SHP77 (cell line): ENCODE results near the gene MEF2C.
"Not testable (repeated sequence)": the region's sequence is repeated elsewhere in the genome, so short reads cannot be mapped to it uniquely, and the experiment has no call there.

Experiments used
- DNase-seq, 2 experiments: peaks; one replicate each; lab custom pipeline; 2025; lab: John Stamatoyannopoulos, UW

Gene MEF2C

DNA sequence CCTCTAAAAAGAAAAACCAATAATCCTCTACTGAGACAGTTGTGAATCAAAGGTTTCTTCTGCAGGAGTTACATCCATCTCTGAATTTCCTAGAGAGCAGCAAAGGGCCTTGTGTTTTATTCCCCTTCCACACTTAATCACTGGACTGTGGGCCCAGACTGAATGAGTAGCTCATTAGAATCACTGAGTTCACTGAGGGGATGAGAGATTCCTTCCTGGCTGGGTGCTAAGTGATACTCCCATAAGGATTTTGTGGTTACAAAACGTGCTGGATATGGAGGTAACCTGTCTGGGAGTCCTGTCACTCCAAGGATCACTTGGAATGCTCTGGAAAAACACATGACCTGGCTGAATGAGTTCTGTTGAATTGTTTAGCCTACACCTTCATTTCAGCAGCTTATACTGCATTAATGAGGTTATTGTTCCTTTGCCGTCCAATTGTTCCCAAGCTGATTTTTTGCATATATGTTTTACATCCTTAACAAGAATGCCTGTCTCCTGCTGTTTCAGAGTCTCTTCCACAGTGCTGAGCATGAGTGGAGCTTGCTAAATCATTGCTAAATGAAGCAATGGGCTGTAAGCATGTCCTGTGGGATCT is 82.9 kb downstream of the MEF2C start:
- DNase-seq, result no peak

DNA sequence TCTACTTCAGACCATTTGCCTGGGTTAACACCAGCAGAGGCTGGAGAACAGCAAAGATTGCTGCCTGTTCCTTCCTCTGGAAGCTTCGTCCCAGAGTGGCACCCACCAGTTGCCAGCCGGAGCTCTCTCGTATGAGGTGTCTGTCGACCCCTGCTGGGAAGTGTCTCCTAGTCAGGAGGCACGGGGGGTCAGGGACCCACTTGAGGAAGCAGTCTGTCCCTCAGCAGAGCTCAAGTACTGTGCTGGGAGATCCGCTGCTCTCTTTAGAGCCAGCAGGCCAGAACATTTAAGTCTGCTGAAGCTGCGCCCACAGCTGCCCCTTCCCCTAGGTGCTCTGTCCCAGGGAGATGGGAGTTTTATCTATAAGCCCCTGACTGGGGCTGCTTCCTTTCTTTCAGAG is 84.1 kb downstream of the MEF2C start:
- DNase-seq, result not testable (repeated sequence)

DNA sequence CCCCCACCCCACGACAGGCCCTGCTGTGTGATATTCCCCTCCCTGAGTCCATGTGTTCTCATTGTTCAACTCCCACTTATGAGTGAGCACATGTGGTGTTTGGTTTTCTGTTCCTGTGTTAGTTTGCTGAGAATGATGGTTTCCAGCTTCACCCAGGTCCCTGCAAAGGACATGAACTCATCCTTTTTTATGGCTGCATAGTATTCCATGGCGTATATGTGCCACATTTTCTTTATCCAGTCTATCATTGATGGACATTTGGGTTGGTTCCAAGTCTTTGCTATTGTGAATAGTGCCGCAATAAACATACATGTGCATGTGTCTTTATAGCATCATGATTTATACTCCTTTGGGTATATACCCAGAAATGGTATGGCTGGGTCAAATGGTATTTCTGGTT is 89.2 kb downstream of the MEF2C start:
- DNase-seq, result not testable (repeated sequence)

DNA sequence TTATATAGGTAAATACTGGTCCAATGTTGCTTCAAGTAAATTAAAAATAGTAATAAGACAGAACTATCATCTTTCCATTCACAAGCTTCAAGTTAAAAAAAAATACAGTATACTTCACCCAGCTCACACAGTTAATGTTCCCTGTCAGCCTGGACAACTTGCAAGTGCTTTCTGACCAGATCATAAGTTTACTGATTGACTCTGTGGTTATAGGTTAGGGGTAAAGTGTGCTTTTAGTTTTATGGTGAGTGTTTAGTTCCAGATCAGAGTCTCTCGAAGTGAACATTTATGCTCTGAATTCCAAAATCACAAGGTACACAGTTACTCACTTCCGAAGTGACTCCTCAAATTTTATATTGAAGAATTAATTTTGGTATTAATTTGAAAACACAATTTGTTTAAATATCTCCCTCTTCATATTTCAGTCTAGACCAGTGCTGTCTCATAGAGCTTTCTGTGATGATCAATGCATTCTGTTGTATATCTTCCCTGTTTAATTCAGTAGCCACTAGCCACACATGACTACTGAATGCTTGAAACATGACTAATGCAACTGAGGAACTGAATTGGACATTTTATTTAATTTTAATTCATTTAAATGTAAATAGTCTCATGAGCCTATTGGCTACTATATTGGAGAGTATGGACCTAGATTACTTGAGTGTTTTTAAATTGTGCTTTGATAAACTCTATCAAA is 90.7 kb downstream of the MEF2C start:
- DNase-seq, result no peak

DNA sequence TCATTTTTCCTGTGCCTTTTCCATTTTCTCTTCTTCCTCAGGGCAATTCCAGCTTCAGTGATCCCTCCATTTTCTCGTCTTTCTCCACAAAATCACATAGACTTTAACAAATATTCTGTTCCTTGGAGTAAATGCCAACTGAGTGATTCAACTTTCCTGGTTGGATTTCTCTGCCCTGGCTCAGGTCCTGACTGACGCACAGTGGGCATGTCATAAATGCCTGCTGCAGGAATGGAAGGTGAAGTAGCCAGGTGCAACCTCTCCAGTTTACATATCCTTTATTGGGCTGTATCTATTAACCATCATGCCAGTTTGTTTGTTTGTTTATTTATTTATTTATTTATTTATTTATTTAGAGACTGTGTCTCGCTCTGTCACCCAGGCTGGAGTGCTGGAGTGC is 95.1 kb downstream of the MEF2C start:
- DNase-seq, result no peak

DNA sequence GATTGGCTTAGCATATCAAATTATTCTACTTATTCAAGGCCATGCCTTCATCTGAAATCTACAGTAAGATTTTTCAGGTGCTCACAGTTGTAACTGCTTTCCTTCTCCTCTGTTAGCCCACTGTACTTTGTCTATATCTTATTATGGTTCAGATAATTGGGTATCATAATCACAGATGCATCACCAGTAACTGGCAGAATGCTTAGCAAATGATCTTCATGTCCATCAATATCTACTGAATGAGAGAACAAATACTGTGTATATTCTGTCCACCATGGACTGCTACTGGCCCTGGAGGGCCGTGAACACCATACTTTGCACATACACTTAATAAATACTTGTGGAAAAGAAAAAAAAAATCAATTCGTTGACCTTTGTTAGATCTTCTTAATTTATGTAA is 96.2 kb downstream of the MEF2C start:
- no peak for DNase-seq

DNA sequence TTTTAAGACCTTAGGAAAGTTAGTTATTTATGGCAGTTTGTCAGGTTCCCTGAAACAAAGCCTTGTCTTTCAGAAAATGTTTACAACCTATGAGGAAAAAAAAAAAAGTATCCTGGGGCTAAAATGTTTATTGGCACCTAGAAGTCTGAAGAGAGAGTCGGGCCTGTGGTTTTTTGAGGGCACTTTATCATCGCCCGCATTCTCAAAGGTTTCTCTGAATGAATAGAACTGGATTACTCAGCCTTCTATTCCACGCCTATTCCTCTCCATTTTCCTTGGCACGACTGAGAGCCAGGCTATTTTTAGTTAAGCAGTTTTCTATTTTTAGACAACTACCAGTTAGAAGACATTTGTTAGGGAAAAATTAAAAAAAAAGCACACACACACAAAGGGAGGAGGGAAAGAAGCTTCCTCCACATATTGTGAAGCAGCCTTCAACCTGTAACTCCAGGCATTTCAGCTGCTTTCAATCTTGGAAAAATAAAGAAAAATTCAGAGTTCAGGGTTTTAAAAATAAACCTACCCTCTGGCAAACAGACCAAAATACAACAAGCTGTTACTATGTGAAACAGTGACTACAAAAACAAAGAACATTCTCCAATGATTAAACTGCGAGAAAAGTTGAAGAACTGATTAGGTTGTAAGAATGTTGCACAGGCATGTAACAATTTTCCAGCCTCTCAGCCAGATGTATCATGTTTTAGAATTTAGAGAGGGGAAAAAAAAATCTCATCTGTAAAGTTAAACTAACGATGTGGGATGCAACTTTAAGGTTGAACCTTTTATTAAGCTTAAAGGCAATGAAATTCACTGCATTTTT is 97.0 kb downstream of the MEF2C start:
- no peak for DNase-seq

DNA sequence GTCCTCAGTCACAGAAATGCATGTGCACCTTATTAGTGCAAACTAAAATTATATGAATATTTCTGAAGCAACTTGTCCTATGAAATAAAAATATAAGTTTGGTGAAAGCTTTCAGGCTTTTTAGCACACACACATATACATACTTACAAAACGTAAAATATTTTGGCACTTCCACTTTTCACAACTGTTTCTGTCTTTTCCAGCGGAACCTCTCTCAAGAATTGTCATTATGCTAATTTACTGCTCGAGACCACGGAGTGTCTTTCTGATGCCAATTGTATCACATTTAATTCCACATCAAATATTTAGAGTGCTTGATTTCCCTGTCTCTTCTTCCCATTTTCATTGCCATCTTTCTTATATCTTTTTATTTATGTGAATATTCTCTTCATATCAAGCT is 100.4 kb downstream of the MEF2C start:
- no peak for DNase-seq

DNA sequence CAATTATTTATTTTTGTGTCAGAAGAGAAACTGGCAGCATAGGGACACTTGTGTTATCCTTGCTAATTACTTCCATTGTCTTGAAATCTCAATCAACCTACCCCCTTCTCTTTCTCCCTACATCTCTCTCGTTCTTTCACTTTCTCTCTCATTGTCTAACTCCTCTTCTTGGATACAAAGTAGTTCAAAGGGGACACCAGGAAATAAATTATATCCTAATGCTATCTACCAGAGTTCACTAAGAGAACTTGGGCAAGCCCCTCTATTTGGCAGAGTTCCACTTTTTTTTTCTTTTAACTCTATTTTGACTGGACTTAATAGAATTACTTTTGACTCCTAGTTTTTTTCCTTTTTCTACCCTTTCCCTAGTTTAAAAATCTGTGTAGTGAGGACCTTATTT is 102.2 kb downstream of the MEF2C start:
- no peak for DNase-seq

DNA sequence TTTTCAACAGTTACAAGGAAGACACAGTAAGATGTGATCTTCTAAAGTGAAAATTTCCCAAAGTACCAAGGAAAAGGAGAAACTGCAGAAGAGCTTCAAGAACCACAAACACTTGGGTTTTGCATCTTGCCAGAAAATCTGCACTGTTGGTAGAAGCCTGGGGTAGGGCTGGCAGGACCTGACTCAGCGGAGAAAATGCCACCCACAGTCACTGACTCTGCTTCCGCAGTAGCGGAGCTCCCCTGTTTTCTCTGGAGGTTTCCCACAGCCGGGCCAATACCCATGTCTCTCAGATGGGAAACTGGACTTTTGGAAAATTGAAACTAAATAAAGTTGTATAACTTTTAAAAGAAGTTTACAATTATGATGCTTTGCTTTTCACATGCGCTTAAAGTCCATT is 104.2 kb downstream of the MEF2C start:
- no peak for DNase-seq

DNA sequence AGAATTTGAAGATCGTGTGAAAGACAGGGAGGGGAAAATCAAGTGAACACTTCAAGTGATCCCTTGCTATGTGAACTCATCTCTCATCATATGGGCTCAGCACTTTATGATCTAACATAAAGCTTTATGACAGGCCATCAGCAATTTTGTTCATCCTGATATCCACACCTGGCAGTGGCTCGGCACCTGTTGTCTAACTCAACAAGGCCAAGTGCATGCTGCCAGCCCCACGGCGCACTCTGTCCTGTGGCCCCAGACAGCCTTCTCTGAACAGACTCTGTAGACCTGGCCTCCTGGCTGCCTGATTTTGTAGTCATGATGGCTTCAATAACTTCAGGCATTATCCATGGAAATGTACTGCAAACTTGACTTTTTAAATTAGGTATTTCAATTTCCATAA is 106.3 kb downstream of the MEF2C start:
- no peak for DNase-seq

DNA sequence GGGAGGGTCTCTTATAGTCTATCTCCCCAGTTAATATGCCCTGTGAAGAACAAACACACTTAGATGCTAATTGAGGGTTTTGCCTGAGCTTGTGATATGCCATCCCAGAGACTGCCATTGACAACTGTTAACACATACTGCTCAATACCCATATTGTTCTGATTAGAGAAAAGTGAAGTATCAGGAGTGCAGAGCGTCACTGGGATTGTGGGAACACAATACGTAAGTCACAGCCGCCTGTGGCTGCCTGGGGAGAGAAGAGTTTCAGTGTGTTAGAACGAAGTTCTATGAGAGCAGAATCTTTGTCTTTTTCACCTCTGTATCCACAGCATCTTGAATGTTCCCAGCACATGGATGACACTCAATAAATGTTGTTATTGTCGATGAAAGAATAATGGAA is 110.2 kb downstream of the MEF2C start:
- DNase-seq, result no peak

DNA sequence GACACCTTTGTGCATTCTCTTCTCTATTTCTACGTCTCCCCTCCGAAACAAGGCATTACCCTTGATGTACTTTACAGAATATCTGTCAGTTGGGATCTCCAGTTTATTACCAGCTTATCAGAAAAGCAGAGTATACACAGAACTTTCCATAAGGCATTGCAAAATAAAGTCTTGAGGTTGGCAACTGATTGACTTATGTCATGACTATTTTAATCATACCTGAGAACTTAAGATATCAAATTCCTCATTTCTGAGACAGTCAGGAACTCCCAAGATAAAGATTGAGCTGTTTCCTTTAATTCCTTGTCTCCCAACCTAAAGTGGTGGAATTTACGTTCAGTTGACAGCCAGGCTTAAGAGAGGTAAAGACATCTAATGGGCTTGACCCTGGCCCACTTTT is 110.9 kb downstream of the MEF2C start:
- DNase-seq, result no peak

DNA sequence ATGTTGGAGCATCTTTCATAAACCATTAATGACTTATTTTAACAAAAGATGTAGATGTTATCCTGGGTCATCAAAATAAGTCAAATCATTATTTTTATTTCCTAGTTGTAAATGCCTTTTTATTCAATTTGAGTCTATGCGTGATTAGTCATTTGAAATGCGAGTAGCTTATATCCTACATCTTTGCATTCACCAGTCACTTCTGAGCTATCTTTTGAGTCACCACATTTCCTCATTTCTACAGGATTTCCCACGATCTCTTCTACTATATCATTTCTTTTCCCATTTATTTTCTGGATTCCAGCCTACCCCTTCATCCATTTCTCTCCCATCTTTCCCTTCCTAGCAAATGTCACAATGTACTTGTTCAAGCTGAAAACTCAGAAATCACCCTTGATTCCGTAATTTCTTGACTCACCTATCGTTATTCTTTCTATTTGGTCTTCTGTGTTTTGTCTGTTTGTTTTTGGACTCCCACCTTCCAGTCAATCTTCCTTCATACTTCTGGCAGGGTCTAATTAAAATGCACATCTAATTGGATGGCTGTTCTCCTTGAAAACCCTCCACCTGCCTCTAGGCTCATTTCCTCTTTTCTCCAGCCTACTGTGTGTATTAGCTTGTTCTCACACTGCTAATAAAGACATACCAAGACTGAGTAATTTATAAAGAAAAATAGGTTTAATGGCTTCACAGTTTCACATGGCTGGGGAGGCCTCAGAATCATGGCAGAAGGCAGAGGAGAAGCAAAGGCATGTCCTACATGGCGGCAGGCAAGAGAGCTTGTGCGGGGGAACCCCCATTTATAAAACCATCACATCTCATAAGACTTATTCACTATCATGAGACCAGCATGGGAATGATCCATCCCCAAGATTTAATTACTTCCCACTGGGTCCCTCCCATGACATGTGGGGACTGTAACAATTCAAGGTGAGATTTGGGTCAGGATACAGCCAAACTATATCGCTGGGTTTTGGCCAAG is 112.4 kb downstream of the MEF2C start:
- DNase-seq, result no peak

DNA sequence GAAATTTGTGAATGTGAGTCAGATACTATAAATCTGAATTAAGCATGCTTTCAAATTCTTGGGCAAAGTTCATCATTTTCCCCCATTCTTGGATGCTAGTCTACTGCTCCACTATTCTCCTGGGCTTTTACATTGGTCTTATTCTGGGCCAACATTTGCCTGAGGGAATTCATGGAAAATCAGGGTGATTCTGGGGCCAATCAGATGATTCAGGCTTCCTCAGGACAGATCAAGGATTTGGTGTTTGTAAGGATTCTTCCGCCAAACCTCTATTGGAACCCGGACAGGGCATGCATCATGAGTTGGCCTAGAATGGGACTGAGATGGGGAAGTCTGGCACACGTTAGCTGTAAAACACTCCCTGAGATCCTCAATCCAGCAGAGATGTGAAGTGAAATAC is 113.8 kb downstream of the MEF2C start:
- DNase-seq, result no peak

DNA sequence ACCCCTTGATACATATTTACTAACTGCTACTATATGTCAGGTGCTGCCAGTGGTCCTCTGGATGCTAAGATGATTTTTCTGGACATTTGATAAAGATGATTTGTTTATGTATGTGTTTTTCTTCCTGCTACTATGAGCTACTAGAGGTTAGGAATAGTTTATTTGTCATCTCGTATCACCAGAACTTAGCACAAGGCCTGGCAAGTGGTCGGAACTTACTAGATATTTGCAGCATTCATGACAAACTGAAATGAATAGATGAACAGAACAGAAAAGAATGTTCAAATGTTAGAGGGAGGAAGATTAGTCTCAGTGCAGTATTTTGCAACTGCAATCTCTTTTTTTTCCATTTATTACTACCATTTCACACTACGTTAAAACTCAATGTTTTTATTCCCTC is 114.6 kb downstream of the MEF2C start:
- DNase-seq, result no peak

DNA sequence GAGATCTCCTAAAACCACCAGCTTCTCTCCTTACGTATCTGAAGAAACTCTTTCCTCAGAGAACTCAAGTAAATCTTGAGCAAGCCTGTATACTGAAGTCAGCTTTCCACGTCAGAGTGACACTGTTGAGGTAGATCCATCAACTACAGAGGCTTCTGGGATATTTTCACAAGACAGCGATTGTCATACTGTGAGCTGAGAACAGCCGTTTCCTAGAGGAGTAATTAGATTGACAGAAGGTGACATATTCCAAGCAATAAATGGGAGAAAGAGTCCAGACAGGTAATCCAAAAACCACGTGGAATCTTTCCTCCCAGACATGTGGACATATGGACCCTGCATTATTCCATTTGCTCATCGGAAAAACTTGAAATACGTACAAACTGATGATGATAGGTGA is 117.2 kb downstream of the MEF2C start:
- DNase-seq, result no peak

DNA sequence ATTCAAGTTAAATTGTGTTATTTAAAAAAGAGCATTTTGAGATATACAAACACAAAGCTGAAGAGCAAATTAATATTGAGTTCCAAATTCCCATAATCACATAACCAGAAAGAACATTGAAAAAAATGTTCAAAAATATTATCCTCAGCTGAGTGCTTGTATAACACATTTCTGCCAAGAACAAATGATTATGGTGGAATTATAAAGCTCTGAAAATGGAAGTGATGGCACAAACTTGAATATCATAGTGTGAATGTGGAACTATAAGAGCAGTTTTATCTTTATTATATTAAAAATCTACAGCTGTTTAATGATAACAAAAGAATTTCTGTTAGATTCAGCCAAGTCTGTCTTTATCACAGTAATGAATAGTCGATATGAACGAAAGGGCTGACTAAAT is 117.8 kb downstream of the MEF2C start:
- no peak for DNase-seq

DNA sequence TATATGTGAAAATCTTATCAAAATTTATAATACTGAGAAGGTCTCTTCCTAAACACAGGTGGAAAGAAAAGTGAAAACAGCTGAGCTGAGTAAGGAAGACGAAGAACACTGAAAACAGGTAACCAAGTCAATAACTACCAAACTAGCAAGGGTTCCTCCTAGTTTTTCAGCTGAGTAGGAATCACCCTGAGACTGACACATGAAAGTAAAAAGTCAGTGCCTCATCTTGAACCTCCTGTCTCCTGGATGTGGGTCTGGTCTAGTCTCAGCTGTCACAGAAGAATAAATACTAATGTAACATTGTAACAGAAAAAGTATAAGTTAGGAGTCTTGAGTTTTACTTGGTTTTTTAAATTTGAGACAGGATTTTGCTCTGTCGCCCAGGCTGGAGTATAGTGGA is 121.0 kb downstream of the MEF2C start:
- DNase-seq, result no peak

DNA sequence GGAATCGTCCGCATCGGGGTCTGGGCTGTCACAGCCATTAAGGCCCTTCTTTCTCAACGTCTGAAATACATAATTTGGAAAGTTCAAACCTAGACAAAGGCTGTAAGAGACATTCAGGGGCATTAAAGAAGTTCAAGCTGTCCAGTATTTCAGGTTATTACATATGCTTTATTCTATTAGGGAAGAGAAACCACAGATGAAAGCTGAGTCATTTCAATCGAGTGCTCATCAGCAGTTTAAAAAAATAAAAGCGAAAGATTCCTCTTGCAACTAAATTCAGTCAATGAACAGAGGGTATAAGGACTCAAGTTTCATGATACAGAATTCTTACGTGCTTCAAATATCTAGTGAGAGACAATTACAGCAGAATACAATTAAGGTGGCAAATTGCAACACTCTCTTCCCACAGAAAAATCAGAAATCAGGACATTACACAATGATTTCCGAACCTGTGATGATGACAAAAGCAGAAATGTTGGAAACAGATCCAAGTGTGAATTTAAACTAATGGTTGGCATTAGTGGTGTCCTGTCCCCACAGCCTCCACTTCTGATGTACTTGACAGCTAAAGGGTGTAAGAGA is 121.6 kb downstream of the MEF2C start:
- DNase-seq, result no peak

DNA sequence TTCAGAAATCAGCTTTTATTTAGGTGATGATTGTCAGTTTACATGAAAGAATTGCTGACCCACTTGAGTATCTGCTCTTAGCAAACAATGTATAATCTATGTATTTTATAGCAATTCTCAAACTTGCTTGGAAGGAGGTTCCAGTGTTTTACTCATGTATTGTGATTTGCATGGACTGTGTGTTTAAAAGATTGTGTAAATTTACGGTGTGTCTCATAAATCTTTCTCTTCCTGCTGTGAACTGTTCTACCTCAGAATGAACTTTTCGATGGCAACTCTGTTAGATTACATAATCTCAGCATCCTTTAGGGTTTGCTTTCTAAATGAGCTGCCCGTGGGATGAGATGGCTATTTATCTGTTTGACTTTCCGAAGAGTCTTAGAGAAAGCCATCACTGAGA is 122.5 kb downstream of the MEF2C start:
- DNase-seq, result no peak

DNA sequence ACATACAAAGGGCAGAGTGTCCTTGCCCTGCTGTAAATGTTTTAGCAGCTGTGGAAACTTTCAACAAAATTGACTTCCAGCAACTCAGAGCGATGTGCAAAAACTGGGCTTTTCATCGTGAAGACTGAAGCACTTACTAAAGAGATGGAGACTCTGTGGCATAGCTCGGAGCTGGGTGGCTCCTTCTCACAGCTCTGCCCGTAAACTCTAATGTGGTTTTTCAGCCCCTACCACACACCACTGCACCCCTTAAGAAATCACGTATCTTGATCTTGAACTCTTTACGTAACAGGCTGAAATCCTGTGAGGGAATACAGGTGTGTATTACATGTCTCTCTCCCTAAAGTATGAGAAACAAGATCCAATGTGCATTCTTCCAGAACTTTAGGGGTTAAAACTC is 124.4 kb downstream of the MEF2C start:
- DNase-seq, result no peak
